GM12878 (cell line): ENCODE data around the gene IFIT1. TPM values are rescaled to one million over a fixed set of nuclear protein-coding genes. Genes with fewer than 3 reads are reported as not detected.

ENCODE experiments used
- ATAC-seq: fragments of 200-7000 bp; cut with Tn5 transposase; 3 replicates; pipeline ENCODE4 v1.9.1; 2020; ENCODE audit warnings: mild to moderate bottlenecking, moderate library complexity
- BruUV-seq: library from RNA; stranded (reverse); fragments of 400-500 nt; replicated peaks from 2 replicates; lab custom pipeline; 2021; lab: Mats Ljungman, UMichigan
- CTCF ChIA-PET: fragments of 300-600 bp; sonication (Branson Sonifier 250); formaldehyde crosslinking; extraction: SDS; loops from one replicate; lab custom pipeline; 2021; ENCODE audit warnings: inconsistent platforms; lab: Yijun Ruan, JAX
- POLR2A ChIA-PET: fragments of 350-600 bp; formaldehyde crosslinking; extraction: SDS; loops from one replicate; lab custom pipeline; 2021; ENCODE audit warnings: inconsistent platforms; lab: Charles Lee
- RAD21 ChIA-PET: fragments of 300-600 bp; sonication (Branson Sonifier 250); formaldehyde crosslinking; loops from one replicate; lab custom pipeline; 2023; ENCODE audit warnings: antibody characterized with exemption; ENCODE audit not compliant: unreplicated experiment; lab: Charles Lee
- SMC1A ChIA-PET: fragments of 300-600 bp; sonication (Branson Sonifier 250); formaldehyde crosslinking; loops from one replicate; lab custom pipeline; 2023; ENCODE audit not compliant: unreplicated experiment, uncharacterized antibody; lab: Charles Lee
- DNase-seq: peaks from one replicate; pipeline ENCODE4 v3.0.0-alpha.2; 2011; ENCODE audit warnings: low read depth, low spot score
- FAIRE-seq: peaks from 3 replicates; lab custom pipeline; 2011; peaks lifted over from hg19 to GRCh38; lab: Jason Lieb, UNC
- H2AFZ ChIP-seq: 2 replicates; pipeline ENCODE4 v1.6.0; 2011; ENCODE audit warnings: low read depth, low read length, control low read depth; ENCODE audit not compliant: control insufficient read depth
- H3K27ac ChIP-seq: 2 replicates; pipeline ENCODE4 v1.5.1; 2011; ENCODE audit warnings: control low read depth; ENCODE audit not compliant: control insufficient read depth, insufficient read depth
- H3K27me3 ChIP-seq, 2 experiments: replicated peaks in 1 of 2; 2 replicates each; pipeline versions ENCODE4 v1.6.0 to v1.6.1; 2011; ENCODE audit warnings: low read length in 1 of 2; ENCODE audit not compliant: control insufficient read depth in 2 of 2, insufficient read depth in 2 of 2
- H3K36me3 ChIP-seq, 2 experiments: 2 replicates each; pipeline ENCODE4 v1.5.1; 2011; ENCODE audit warnings: low read length in 1 of 2; ENCODE audit not compliant: control insufficient read depth in 2 of 2, insufficient read depth in 2 of 2
- H3K4me1 ChIP-seq: 2 replicates; pipeline ENCODE4 v1.6.1; 2011; ENCODE audit warnings: mild to moderate bottlenecking, low read length, moderate library complexity, mixed read lengths; ENCODE audit not compliant: control insufficient read depth, insufficient read depth
- H3K4me2 ChIP-seq: 2 replicates; pipeline ENCODE4 v1.6.0; 2011; ENCODE audit warnings: control low read depth; ENCODE audit not compliant: control insufficient read depth, insufficient read depth
- H3K4me3 ChIP-seq: fragments of 200-600 bp; sonication (generic); 2 replicates; pipeline ENCODE4 v1.5.1; 2016
- H3K79me2 ChIP-seq: 2 replicates; pipeline ENCODE4 v1.6.0; 2011; ENCODE audit warnings: low read length; ENCODE audit not compliant: control insufficient read depth, insufficient read depth
- H3K9ac ChIP-seq: 2 replicates; pipeline ENCODE4 v1.8.0; 2011; ENCODE audit warnings: low read length, control low read depth, mixed read lengths; ENCODE audit not compliant: control insufficient read depth, insufficient read depth
- H3K9me3 ChIP-seq: replicated peaks from 3 replicates; pipeline ENCODE4 v1.5.1; 2011; ENCODE audit warnings: mild to moderate bottlenecking, low read length; ENCODE audit not compliant: control insufficient read depth, insufficient read depth
- H4K20me1 ChIP-seq: 2 replicates; pipeline ENCODE4 v1.6.0; 2011; ENCODE audit not compliant: control insufficient read depth, insufficient read depth
- ASH2L ChIP-seq: fragments of 300-600, 200-600 bp; sonication (generic); IDR thresholded peaks from 2 replicates; pipeline ENCODE4 v1.6.1; 2017; ENCODE audit warnings: low read depth, mild to moderate bottlenecking, borderline replicate concordance
- CHD4 ChIP-seq: fragments of 200-600 bp; sonication (generic); IDR thresholded peaks from 2 replicates; pipeline ENCODE4 v1.6.1; 2016; ENCODE audit warnings: mild to moderate bottlenecking
- ETV6 ChIP-seq, 2 experiments: fragments of 450-650 bp in 1 of 2; IDR thresholded peaks in 1 of 2; conservative IDR thresholded peaks in 1 of 2; 2 replicates each; pipeline ENCODE4 v1.6.1; 2014; ENCODE audit warnings: antibody characterized with exemption in 1 of 2, borderline replicate concordance in 1 of 2, low read depth in 1 of 2, mild to moderate bottlenecking in 1 of 2, moderate library complexity in 1 of 2
- FOXM1 ChIP-seq: IDR thresholded peaks from 2 replicates; pipeline ENCODE4 v1.6.1; 2012; ENCODE audit warnings: low read depth, mild to moderate bottlenecking, inconsistent platforms, low read length, moderate library complexity
- HDAC2 ChIP-seq: fragments of 200-600 bp; sonication (generic); IDR thresholded peaks from 2 replicates; pipeline ENCODE4 v1.6.1; 2017
- KAT2A ChIP-seq: conservative IDR thresholded peaks from 2 replicates; pipeline ENCODE4 v1.6.1; 2011; ENCODE audit warnings: low read depth, low read length; ENCODE audit not compliant: control insufficient read depth
- KLF5 ChIP-seq: fragments of 450-650 bp; IDR thresholded peaks from 2 replicates; pipeline ENCODE4 v1.6.1; 2014; ENCODE audit warnings: mild to moderate bottlenecking; ENCODE audit not compliant: partially characterized antibody
- MXI1 ChIP-seq: fragments of 150-350 bp; IDR thresholded peaks from 2 replicates; pipeline ENCODE4 v1.6.1; 2011; ENCODE audit warnings: low read depth, mild to moderate bottlenecking, inconsistent platforms, low read length, improper control_type of control experiment
- POLR2AphosphoS2 ChIP-seq: IDR thresholded peaks from 2 replicates; pipeline ENCODE4 v1.6.1; 2011; ENCODE audit warnings: low read depth, mild to moderate bottlenecking, low read length, improper control_type of control experiment, moderate library complexity
- RAD51 ChIP-seq: fragments of 450-650 bp; IDR thresholded peaks from 2 replicates; pipeline ENCODE4 v1.6.1; 2016; ENCODE audit warnings: moderate library complexity, mild to moderate bottlenecking, inconsistent platforms
- SMARCA5 ChIP-seq: fragments of 450-650 bp; IDR thresholded peaks from 2 replicates; pipeline ENCODE4 v1.6.1; 2017; ENCODE audit warnings: mild to moderate bottlenecking
- WGBS: methylation state at CpG from one replicate; pipeline ENCODE4 v1.1.6; 2016; ENCODE audit warnings: low lambda C conversion rate; ENCODE audit not compliant: insufficient replicate concordance, insufficient coverage; ENCODE audit errors: missing lambda C conversion rate; 5-methylcytosine and 5-hydroxymethylcytosine counted together
- in situ Hi-C: fragments of 300-500 bp; cut with MboI; formaldehyde crosslinking; loops from 9 replicates; pipeline ENCODE4 v1.14.3; 2018; ENCODE audit warnings: mixed read lengths
- intact Hi-C: fragments of 100-400 bp; cut with micrococcal nuclease; formaldehyde crosslinking; loops from one replicate; pipeline ENCODE4 v1.14.2; 2022; ENCODE audit not compliant: unreplicated experiment
- polyA plus RNA-seq, 11 experiments: library from polyadenylated mRNA; depleted of rRNA in 4 of 11; unstranded in 6 of 11; stranded (reverse) in 5 of 11; fragments of >200 nt; fragmentation: Nextera tagmentation in 4 of 11; fragmentation: Illumina TruSeq in 1 of 11; extraction: Ambion mirVana in 4 of 11; extraction: Trizol in 1 of 11; gene quantifications; 1 replicate in 1 of 11; 2 replicates in 10 of 11; pipeline versions ENCODE4 v1.2.1 to v1.2.3, GENCODE V29; 2011 to 2016; ENCODE audit warnings: inconsistent platforms in 2 of 11, missing spikeins in 2 of 11, low read depth in 1 of 11
- total RNA-seq, 4 experiments: library from RNA; depleted of rRNA in 3 of 4; stranded (reverse); fragments of >200 nt in 3 of 4; fragmentation: Illumina TruSeq in 1 of 4; extraction: Trizol in 1 of 4; gene quantifications; 2 replicates each; pipeline versions ENCODE4 v1.2.1 to v1.2.3, GENCODE V29; 2013 to 2021
- TF ChIP-seq, protein P1 (sequence below): fragments of 450-650 bp; IDR thresholded peaks from 2 replicates; pipeline ENCODE4 v1.6.1; 2016; ENCODE audit warnings: mild to moderate bottlenecking, moderate library complexity, borderline replicate concordance
- TF ChIP-seq, protein P2 (sequence below): fragments of 450-650 bp; IDR thresholded peaks from 2 replicates; pipeline ENCODE4 v1.6.1; 2016; ENCODE audit warnings: mild to moderate bottlenecking
- TF ChIP-seq, protein P3 (sequence below): fragments of 450-650 bp; formaldehyde crosslinking; IDR thresholded peaks from 2 replicates; pipeline ENCODE4 v1.4.0; 2022; ENCODE audit warnings: mild to moderate bottlenecking, moderate library complexity

IFIT1 gene
- total and polyA plus RNA-seq, 10 of the 15 experiments (the other 5 are each of a cell fraction or from before 2014, with no cell fraction given), result 13.9 to 37.2 (median 22.3) TPM

DNA sequence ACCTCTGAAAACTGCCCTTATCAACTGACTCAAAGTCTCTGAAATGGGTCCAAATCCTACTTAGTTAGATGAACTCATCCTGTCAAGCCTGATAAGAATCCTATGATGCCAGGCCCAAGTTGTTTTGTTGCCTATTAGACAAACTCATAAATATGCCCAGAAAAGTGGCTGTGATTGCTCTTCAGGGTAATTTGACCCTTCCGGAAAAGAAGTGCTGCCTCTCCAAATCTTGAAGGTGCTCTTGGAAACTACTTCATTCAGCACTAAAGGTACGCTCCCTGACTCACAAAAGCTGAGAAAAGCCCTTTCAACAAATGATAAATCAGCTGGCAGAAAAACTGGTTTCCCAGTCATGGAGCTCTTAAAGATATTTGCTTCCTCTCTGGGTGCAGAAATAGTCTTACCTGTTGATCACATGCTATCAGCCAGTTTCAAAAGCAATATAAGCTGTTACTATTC, 28.6 kb downstream of the IFIT1 start:
- RAD21 ChIA-PET, result interaction anchor here (4.0 kb wide), 1 partner anchor 28 kb away, joined by 20 read pairs; the partner anchor contains the start of gene IFIT1
- Histone ChIP-seq H3K27me3 (no peaks in the 10 kb centered on the region), H4K20me1 (no peaks in the 10 kb centered on the region), H2AFZ (no peak overlapping the region), H3K79me2 (peaks cover 34% of the 10 kb centered on the region), H3K9me3 (no peaks in the 10 kb centered on the region), H3K4me1 (no peaks in the 10 kb centered on the region), H3K36me3 (peaks cover 0 to 20% of the 10 kb centered on the region in 2 experiments), H3K9ac (no peak overlapping the region), H3K4me3 (no peak overlapping the region), H3K4me2 (no peak overlapping the region), H3K27ac (no peak overlapping the region)
- TF ChIP-seq, protein P1, sequence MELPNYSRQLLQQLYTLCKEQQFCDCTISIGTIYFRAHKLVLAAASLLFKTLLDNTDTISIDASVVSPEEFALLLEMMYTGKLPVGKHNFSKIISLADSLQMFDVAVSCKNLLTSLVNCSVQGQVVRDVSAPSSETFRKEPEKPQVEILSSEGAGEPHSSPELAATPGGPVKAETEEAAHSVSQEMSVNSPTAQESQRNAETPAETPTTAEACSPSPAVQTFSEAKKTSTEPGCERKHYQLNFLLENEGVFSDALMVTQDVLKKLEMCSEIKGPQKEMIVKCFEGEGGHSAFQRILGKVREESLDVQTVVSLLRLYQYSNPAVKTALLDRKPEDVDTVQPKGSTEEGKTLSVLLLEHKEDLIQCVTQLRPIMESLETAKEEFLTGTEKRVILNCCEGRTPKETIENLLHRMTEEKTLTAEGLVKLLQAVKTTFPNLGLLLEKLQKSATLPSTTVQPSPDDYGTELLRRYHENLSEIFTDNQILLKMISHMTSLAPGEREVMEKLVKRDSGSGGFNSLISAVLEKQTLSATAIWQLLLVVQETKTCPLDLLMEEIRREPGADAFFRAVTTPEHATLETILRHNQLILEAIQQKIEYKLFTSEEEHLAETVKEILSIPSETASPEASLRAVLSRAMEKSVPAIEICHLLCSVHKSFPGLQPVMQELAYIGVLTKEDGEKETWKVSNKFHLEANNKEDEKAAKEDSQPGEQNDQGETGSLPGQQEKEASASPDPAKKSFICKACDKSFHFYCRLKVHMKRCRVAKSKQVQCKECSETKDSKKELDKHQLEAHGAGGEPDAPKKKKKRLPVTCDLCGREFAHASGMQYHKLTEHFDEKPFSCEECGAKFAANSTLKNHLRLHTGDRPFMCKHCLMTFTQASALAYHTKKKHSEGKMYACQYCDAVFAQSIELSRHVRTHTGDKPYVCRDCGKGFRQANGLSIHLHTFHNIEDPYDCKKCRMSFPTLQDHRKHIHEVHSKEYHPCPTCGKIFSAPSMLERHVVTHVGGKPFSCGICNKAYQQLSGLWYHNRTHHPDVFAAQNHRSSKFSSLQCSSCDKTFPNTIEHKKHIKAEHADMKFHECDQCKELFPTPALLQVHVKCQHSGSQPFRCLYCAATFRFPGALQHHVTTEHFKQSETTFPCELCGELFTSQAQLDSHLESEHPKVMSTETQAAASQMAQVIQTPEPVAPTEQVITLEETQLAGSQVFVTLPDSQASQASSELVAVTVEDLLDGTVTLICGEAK, result no peak
- no peak for TF ChIP-seq RAD51
- TF ChIP-seq, protein P2, sequence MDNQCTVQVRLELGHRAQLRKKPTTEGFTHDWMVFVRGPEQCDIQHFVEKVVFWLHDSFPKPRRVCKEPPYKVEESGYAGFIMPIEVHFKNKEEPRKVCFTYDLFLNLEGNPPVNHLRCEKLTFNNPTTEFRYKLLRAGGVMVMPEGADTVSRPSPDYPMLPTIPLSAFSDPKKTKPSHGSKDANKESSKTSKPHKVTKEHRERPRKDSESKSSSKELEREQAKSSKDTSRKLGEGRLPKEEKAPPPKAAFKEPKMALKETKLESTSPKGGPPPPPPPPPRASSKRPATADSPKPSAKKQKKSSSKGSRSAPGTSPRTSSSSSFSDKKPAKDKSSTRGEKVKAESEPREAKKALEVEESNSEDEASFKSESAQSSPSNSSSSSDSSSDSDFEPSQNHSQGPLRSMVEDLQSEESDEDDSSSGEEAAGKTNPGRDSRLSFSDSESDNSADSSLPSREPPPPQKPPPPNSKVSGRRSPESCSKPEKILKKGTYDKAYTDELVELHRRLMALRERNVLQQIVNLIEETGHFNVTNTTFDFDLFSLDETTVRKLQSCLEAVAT, result no peak
- no peak for TF ChIP-seq MXI1
- no peak for TF ChIP-seq KAT2A
- no peak for TF ChIP-seq HDAC2
- no peak for TF ChIP-seq ASH2L
- TF ChIP-seq KLF5, result no peak
- TF ChIP-seq, protein P3, sequence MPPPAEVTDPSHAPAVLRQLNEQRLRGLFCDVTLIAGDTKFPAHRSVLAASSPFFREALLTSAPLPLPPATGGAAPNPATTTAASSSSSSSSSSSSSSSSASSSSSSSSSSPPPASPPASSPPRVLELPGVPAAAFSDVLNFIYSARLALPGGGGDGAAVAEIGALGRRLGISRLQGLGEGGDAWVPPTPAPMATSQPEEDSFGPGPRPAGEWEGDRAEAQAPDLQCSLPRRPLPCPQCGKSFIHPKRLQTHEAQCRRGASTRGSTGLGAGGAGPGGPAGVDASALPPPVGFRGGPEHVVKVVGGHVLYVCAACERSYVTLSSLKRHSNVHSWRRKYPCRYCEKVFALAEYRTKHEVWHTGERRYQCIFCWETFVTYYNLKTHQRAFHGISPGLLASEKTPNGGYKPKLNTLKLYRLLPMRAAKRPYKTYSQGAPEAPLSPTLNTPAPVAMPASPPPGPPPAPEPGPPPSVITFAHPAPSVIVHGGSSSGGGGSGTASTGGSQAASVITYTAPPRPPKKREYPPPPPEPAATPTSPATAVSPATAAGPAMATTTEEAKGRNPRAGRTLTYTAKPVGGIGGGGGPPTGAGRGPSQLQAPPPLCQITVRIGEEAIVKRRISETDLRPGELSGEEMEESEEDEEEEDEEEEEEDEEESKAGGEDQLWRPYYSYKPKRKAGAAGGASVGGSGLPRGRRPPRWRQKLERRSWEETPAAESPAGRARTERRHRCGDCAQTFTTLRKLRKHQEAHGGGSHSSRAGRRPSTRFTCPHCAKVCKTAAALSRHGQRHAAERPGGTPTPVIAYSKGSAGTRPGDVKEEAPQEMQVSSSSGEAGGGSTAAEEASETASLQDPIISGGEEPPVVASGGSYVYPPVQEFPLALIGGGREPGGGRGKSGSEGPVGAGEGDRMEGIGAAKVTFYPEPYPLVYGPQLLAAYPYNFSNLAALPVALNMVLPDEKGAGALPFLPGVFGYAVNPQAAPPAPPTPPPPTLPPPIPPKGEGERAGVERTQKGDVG, result no peak
- TF ChIP-seq FOXM1, result no peak
- TF ChIP-seq SMARCA5, result no peak
- no peak for TF ChIP-seq CHD4
- TF ChIP-seq ETV6 (conservative IDR thresholded peaks at IDR 0.05 in 1 of 2, IDR thresholded peaks at IDR 0.05 in 1 of 2; ENCODE audit: borderline replicate concordance in 1 of 2, low read depth in 1 of 2), result no peak
- no peak for TF ChIP-seq POLR2AphosphoS2
- 93% methylated on average over 2 of the region's 2 CpGs for WGBS
- no peak for ATAC-seq
- no peak for FAIRE-seq
- in situ Hi-C loops (loop anchor here (10.0 kb wide), 1 partner anchor 134 kb away; no protein-coding TSS in a partner anchor), intact Hi-C loops (loop anchor here (10.0 kb wide), 2 partner anchors 284 to 374 kb away; partner anchors contain the start of gene KIF20B)
- SMC1A ChIA-PET, result interaction anchor here (1.0 to 1.4 kb wide), 6 partner anchors 24 to 204 kb away, joined by 3 to 5 read pairs (median 3); partner anchors contain the start of genes IFIT1 and IFIT2
- no TSS peak for BruUV-seq
- DNase-seq, result no peak
- CTCF ChIA-PET, result interaction anchor here (0.7 to 4.5 kb wide), 5 partner anchors 29 to 204 kb away, joined by 3 to 30 read pairs (median 4); partner anchors contain the start of gene IFIT1
- POLR2A ChIA-PET, result no interaction called here
